DOHH2 (cell line): ENCODE data around the gene PRDM10.

Experiments used
- H3F3A ChIP-seq: fragments of 200-600 bp; sonication (generic), shearing (Covaris generic); 2 replicates; pipeline ENCODE4 v1.6.0; 2016; ENCODE audit warnings: antibody characterized with exemption, mild to moderate bottlenecking; ENCODE audit not compliant: control insufficient read depth, insufficient read depth
- H3K27ac ChIP-seq: fragments of 200-600 bp; sonication (generic); 2 replicates; pipeline ENCODE4 v1.5.1; 2014; ENCODE audit warnings: low read depth, mild to moderate bottlenecking, low read length, moderate library complexity
- H3K27me3 ChIP-seq: fragments of 200-600 bp; sonication (generic); 2 replicates; pipeline ENCODE4 v1.6.1; 2014; ENCODE audit warnings: mild to moderate bottlenecking, low read length, mixed read lengths; ENCODE audit not compliant: control insufficient read depth
- H3K36me3 ChIP-seq: fragments of 200-600 bp; sonication (generic); 2 replicates; pipeline ENCODE4 v1.6.1; 2014; ENCODE audit warnings: mild to moderate bottlenecking, low read length, moderate library complexity, mixed read lengths; ENCODE audit not compliant: control insufficient read depth
- H3K4me1 ChIP-seq: fragments of 200-600 bp; sonication (generic); 2 replicates; pipeline ENCODE4 v1.6.1; 2014; ENCODE audit warnings: mild to moderate bottlenecking, low read length, mixed read lengths; ENCODE audit not compliant: control insufficient read depth
- H3K4me2 ChIP-seq: fragments of 200-600 bp; sonication (generic); 2 replicates; pipeline ENCODE4 v1.6.0; 2014; ENCODE audit warnings: mild to moderate bottlenecking, low read length, moderate library complexity
- H3K4me3 ChIP-seq: fragments of 200-600 bp; sonication (generic); 2 replicates; pipeline ENCODE4 v1.5.1; 2014; ENCODE audit warnings: mild to moderate bottlenecking, low read length, mixed read lengths
- H3K79me2 ChIP-seq: fragments of 200-600 bp; sonication (generic); 2 replicates; pipeline ENCODE4 v1.6.1; 2014; ENCODE audit warnings: mild to moderate bottlenecking, low read length, mixed read lengths; ENCODE audit not compliant: control insufficient read depth
- H3K9me2 ChIP-seq: fragments of 200-600 bp; sonication (generic); replicated peaks from 2 replicates; pipeline ENCODE4 v1.6.1; 2014; ENCODE audit warnings: mild to moderate bottlenecking, low read length, mixed read lengths; ENCODE audit not compliant: control insufficient read depth
- H3K9me3 ChIP-seq: fragments of 200-600 bp; sonication (generic); 2 replicates; pipeline ENCODE4 v1.6.1; 2014; ENCODE audit warnings: antibody characterized with exemption, low read length, mixed read lengths; ENCODE audit not compliant: control insufficient read depth, insufficient read depth
- H4K20me1 ChIP-seq: fragments of 200-600 bp; sonication (generic); 2 replicates; pipeline ENCODE4 v1.6.0; 2014; ENCODE audit warnings: low read depth, mild to moderate bottlenecking, antibody characterized with exemption, low read length, moderate library complexity; ENCODE audit not compliant: control insufficient read depth, insufficient read depth
- EZH2phosphoT487 ChIP-seq: fragments of 200-600 bp; sonication (generic); IDR thresholded peaks from 2 replicates; pipeline ENCODE4 v1.6.1; 2017; ENCODE audit warnings: borderline replicate concordance, mild to moderate bottlenecking, antibody characterized with exemption, low read length, moderate library complexity, mixed read lengths
- TF ChIP-seq, protein P1 (sequence below): fragments of 200-600 bp; sonication (generic); IDR thresholded peaks from one replicate; pipeline ENCODE4 v1.5.1; 2014; ENCODE audit warnings: antibody characterized with exemption, mild to moderate bottlenecking, low read depth, low read length; ENCODE audit not compliant: poor library complexity, severe bottlenecking

The PRDM10 gene

DNA sequence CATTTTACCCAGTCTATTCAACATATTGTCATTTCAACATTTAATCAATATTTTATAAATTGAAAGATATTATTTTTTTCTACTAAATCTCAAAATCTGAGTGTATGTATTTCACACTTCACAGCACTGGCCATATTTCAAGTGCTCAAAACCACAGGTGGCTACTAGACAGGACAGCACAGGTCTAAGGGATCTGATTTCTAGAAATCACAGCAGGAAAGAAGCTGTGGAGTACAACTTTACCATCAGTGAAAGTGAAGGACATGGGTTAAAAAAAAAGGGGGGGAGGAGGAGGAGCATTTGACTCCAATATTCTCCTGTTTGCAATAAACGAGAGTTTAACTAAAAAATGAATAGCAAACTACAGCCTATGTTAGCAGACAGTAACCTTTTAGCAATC, 4.5 kb downstream of the PRDM10 start:
- H3K9me2 ChIP-seq = no peaks in the 10 kb centered on the region
- H3K4me1 ChIP-seq = peaks cover 80% of the 10 kb centered on the region
- no peak for TF ChIP-seq EZH2phosphoT487
- TF ChIP-seq, protein P1, sequence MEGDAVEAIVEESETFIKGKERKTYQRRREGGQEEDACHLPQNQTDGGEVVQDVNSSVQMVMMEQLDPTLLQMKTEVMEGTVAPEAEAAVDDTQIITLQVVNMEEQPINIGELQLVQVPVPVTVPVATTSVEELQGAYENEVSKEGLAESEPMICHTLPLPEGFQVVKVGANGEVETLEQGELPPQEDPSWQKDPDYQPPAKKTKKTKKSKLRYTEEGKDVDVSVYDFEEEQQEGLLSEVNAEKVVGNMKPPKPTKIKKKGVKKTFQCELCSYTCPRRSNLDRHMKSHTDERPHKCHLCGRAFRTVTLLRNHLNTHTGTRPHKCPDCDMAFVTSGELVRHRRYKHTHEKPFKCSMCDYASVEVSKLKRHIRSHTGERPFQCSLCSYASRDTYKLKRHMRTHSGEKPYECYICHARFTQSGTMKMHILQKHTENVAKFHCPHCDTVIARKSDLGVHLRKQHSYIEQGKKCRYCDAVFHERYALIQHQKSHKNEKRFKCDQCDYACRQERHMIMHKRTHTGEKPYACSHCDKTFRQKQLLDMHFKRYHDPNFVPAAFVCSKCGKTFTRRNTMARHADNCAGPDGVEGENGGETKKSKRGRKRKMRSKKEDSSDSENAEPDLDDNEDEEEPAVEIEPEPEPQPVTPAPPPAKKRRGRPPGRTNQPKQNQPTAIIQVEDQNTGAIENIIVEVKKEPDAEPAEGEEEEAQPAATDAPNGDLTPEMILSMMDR = no peak
- no peak overlapping the region for H3K27ac ChIP-seq
- peaks cover 19% of the 10 kb centered on the region for H3F3A ChIP-seq
- peaks cover 20% of the 10 kb centered on the region for H3K36me3 ChIP-seq
- peak overlapping the region; percentile 31 for H3K4me2 ChIP-seq
- H3K27me3 ChIP-seq = no peaks in the 10 kb centered on the region
- H3K79me2 ChIP-seq = peaks cover 46% of the 10 kb centered on the region
- no peaks in the 10 kb centered on the region for H3K9me3 ChIP-seq
- no peak overlapping the region for H3K4me3 ChIP-seq
- H4K20me1 ChIP-seq = no peaks in the 10 kb centered on the region

DNA sequence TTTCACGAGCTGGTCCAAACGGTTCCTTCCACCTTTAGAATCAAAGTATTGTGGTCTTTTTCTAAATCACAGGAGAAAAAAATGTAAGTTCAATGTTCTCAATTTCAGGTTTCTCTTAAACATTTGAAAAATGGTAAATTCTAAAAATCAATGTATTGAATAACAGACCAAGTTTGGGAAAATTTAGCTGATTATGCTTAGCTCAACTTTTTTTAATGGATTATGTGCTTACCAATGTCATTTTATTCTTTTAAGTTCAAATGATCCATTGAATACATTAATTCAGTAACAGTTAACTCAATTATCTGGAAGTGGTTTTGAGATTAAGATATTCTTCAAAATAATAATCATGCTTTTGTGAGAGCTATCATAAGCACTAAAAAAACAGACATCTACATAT, 5.1 kb downstream of the PRDM10 start:
- Histone ChIP-seq H3F3A (peaks cover 22% of the 10 kb centered on the region), H3K4me1 (peaks cover 86% of the 10 kb centered on the region), H3K79me2 (peaks cover 49% of the 10 kb centered on the region), H3K4me3 (no peak overlapping the region), H3K9me2 (no peaks in the 10 kb centered on the region), H3K36me3 (peaks cover 20% of the 10 kb centered on the region), H3K4me2 (no peak overlapping the region), H3K27ac (no peak overlapping the region), H3K9me3 (no peaks in the 10 kb centered on the region), H4K20me1 (no peaks in the 10 kb centered on the region), H3K27me3 (no peaks in the 10 kb centered on the region)
- TF ChIP-seq, protein P1 = no peak
- TF ChIP-seq EZH2phosphoT487 = no peak

DNA sequence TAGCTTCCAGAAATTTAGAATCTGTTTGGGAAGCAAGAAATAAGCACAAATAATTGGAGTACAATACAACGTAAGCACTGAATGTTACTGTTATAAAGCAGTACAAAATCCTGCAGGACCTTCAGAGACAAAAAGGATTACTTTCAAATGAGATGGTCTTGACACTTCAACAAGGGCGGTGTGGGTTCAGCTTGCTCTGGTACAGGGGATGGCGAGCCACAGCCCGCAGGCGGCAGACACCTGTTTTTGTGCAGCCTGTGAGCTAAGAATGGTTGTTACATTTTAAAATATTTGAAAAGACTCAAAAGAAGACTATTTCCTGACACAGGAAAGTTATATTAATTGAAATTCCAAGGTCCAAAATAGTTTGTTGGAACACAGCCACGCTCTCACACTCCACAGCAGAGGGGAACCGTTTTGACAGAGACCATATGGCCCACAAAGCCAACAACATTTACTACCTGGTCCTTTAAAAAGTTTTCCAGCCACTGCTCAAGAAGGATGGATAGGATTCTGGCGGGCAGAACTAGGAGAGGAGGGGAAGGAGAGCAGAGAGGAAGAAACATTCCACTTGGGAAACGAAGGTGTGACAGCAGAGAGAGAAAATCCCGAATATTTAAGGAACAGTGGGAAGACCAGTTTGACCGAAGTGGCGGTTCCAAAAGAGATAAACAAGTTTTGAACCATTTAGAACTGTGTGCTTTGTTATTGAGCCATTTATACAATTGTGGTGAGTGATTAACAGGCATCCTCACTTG, 6.3 kb downstream of the PRDM10 start:
- Histone ChIP-seq H3K4me3 (no peak overlapping the region), H3K4me1 (peaks cover 93% of the 10 kb centered on the region), H3K36me3 (peaks cover 15% of the 10 kb centered on the region), H3K9me2 (no peaks in the 10 kb centered on the region), H3F3A (peaks cover 22% of the 10 kb centered on the region), H3K4me2 (no peak overlapping the region), H3K79me2 (peaks cover 42% of the 10 kb centered on the region), H4K20me1 (no peaks in the 10 kb centered on the region), H3K27ac (no peak overlapping the region), H3K27me3 (no peaks in the 10 kb centered on the region), H3K9me3 (no peaks in the 10 kb centered on the region)
- TF ChIP-seq EZH2phosphoT487 = no peak
- TF ChIP-seq, protein P1 = no peak
